CD4-positive, alpha-beta T cell treated with Interleukin-15 for 4 hours (primary cell): Measurements from ENCODE around the gene PLEKHG1.
A peak's percentile ranks its signal among the peaks of the same experiment; 100 is the strongest.

Source experiments
- DNase-seq: peaks from one replicate; pipeline ENCODE4 v3.0.0-alpha.2; 2020; ENCODE audit warnings: low spot score

PLEKHG1 gene

GRCh38 chr6:150599199-150600009, at the start of gene PLEKHG1:
Gene PLEKHG1 (plus strand): TSS chr6:150599885. CDS start chr6:150733682, 133,797 bp downstream.
- DNase-seq, result peak; percentile 43

DNA sequence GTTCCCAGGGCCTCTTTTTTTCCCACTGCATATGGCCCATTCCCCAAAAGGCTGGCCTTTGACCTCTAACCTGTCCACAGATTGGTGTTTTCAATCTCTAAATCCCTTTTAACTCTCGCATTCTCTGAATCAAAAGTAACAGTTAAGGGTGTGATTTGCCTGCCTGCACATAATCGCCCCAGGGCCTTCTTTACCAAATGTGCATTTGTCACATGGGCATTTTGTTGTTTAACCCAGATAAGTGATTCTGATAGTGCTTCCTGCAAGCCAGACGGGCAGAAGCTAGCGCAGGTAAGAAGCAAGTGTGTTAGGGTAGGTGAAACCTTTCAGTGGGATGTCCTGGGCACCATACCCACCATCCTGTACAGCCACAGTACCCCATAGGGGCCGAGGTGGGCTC, 49.4 kb upstream of the PLEKHG1 start:
- no peak for DNase-seq

- DNase-seq, result no peak
These were observed 42.6 kb upstream of the PLEKHG1 start for GRCh38 chr6:150557043-150557599.

GRCh38 chr6:150560004-150560883, 39.4 kb upstream of the PLEKHG1 start:
- no peak for DNase-seq

DNA sequence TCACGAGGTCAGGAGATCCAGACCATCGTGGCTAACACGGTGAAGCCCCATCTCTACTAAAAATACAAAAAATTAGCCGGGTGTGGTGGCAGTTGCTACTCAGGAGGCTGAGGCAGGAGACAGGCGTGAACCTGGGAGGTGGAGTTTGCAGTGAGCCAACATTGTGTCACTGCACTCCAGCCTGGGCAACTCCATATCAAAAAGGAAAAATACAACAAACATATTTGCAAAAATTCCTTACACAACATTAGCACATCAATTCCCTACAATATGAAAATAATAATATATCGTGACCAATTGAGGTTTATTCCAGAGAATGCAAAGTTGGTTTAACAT, 38.8 kb upstream of the PLEKHG1 start:
- no peak for DNase-seq

DNA sequence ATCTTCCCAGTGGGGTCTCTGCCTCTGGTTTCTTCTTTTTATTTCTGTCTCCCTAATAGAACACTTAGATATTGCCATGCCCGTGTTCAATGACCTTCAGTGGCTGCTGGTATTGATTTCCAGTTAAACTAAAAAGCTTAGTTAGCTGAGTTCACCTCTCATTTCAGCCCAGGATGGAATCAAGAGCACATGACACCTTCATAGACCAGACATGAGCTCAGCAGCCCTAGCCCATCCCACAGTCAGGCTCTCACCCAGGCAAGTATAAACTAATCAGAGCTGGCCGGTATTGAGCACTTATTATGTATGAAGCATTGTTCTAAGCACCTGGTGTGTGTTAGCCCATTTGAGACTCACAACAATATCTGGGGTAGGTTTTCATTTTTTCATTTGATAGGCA, 33.7 kb upstream of the PLEKHG1 start:
- no peak for DNase-seq

- DNase-seq, result no peak
These were observed 33.2 kb upstream of the PLEKHG1 start for GRCh38 chr6:150566486-150566885.

GRCh38 chr6:150567380-150567779, 32.3 kb upstream of the PLEKHG1 start:
- no peak for DNase-seq

GRCh38 chr6:150567823-150568383, 31.8 kb upstream of the PLEKHG1 start:
- no peak for DNase-seq

- no peak for DNase-seq
These were observed 31.1 kb upstream of the PLEKHG1 start for GRCh38 chr6:150568560-150568959.

- no peak for DNase-seq
These were observed 30.5 kb upstream of the PLEKHG1 start for GRCh38 chr6:150569161-150569560.

DNA sequence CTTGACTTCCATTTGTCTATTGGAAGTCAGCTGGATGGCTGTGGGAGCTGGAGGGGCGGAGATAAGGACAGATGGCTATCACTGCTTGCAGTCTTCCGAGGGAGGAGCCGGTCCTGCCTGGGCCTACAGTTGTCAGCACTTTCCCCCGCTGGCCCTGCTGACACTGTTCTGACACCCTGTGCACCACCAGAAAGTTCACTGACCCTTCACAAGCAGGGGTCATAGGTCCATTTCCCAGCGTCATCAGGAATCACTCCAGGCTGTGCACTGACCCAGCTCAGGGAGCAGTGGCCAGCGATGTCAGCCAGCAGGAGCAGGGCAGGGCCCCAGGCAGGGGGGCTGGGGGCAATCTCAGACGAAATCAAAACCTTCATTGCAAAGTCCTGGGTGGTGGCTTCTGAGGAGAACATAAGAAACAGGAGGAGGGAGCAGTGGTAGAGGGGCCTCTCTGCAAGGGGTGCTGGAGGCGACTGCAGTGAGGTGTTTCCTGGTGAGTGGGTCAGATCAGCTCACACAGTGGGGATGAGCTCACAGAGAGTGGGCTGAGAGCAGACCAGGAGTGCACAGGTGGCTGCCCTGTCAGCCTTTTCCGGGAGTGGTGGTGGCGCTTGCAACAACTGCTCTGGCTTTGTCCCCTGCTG, 26.5 kb upstream of the PLEKHG1 start:
- no peak for DNase-seq

- no peak for DNase-seq
These were observed 23.8 kb upstream of the PLEKHG1 start for GRCh38 chr6:150575836-150576235.

DNA sequence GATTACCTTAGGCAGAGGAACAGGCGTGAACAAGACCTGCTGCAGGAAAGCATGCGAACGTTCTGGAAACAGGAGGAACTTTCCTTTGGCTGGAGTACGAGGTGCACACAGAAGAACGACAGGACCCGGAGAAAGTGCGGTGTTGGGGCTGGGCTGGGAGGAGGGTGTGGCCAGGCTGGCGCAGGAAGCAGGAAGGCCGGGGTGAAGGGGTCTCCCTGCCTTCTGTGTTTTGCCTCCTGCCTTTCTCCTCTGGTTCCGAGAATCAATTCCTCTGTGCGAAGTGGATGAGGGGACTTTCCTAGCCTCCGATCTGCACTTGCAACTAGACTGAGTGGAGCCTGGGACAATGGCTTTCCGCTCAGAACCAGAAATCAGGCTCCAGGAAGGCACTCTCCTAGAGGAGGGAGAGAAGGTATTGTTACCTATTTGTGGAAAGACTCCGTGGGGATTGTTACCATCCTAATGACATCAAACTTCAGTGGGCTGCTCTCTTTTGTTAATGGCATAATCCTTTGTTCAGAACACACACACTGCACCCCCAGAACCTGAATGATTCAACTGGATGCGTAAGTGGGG, 22.9 kb upstream of the PLEKHG1 start:
- DNase-seq, result no peak

DNA sequence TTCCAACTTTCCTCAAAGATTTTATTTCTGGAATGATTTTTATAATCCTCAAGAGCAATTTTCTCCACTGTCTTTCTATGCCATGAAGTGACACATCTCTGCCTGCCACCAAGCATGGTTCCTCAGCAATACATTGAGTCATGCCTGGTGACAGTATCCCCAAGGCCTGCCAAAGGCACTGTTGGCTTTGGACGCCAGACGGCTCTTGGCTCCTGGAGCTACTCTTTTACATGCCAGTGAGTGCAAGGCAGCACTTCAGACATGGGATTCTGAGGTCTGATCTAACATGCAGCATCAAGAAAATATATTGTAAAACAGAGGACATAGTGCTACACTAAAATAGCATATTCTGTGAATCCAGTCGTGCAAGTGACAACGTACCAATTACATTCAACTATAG, 20.1 kb upstream of the PLEKHG1 start:
- no peak for DNase-seq

DNA sequence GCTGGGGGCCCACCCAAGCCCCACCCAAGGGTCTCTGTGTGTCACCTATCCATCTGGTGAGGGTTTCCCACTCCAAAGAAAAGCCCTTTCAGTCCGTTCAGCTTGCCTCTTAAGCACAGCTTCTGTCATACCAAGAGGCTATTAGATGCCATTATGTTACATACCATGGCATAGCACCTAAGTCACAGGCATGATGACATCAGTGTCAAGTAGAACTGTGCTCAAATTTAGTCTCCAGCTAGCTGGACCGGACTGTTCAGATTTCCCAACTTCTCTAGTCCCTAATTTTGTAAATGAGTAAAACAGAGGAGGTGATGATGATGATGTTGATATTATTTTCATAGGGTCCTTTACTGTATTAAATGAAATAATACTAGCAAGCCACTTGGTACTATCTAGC, 19.2 kb upstream of the PLEKHG1 start:
- DNase-seq, result no peak

DNA sequence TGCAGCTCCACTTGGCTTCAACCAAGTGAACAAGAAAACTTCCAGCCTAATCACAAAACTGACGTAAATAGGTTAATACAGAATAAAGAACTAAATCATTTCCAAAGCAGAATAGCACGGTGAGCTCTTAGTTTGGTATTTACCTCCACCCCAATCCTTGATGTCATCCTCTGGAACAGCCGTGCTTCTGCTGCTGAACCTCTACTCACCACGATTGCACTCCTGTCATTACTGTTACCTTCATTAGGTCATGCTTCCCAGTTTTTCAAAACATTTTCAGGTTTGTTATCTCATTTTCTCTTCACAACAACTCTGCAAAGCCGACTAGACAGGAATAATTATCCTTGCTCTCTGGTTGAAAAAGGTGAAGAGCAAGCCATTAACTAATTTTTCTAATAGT, 15.6 kb upstream of the PLEKHG1 start:
- DNase-seq, result no peak

DNA sequence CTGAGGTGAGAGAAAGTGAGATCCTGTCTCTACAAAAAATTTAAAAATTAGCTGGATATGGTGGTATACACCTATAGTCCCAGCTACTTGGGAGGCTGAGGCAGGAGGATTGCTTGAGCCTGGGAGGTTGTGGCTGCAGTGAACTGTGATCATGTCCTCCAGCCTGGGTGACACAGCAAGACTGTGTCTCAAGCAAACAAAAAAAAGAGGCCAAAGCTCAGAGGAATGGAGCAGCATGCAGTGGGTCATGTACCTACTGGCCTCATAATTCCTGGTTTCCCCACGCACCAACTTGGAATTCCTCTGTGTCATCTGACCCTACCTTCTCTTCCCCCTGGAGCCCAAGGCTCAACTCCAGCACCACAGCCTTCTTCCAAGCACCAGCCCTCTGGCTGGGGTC, 15.1 kb upstream of the PLEKHG1 start:
- no peak for DNase-seq

DNA sequence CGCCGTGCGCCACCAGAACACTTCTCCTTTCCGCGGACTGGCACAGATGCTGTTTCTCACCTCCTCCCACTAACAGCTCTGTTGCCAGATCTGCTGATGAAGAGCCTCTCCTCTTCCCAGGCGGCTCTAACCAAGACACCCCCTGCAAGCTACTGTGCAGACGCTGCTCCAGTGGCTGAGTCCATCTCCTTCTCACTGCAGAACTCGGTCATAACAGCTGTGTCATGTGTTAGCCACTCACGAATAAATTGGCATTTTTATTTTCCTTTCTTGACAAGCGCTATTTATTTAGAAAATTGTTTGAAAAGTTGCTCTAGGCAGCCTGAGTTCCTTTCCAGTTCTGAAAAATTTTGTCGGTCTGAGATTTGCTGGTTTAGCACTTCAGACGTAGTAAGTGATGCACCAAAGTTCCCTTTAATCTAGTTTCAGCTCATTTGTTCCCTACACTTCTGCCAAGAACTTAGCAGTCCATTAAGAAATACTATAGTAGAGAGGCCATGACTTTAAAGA, 12.8 kb upstream of the PLEKHG1 start:
- no peak for DNase-seq

DNA sequence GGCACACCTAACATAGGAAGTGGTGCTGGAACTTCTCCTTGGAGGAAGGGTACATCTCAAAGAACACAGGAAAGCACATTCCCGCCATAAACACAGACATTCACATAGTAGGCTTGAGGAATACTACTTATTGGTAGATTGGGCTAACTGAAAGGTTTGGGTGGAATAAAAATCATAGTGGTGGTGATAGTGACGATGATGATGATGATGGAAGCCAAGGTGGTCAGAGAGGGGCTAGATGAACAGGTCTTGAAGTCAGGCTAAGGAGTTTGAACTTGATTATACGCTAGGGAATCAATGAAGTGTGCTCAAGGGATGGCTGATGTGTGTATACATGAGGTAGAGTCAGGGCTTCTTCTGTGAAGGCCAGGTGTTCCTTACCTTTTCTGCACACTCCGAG, 12.0 kb upstream of the PLEKHG1 start:
- DNase-seq, result no peak

DNA sequence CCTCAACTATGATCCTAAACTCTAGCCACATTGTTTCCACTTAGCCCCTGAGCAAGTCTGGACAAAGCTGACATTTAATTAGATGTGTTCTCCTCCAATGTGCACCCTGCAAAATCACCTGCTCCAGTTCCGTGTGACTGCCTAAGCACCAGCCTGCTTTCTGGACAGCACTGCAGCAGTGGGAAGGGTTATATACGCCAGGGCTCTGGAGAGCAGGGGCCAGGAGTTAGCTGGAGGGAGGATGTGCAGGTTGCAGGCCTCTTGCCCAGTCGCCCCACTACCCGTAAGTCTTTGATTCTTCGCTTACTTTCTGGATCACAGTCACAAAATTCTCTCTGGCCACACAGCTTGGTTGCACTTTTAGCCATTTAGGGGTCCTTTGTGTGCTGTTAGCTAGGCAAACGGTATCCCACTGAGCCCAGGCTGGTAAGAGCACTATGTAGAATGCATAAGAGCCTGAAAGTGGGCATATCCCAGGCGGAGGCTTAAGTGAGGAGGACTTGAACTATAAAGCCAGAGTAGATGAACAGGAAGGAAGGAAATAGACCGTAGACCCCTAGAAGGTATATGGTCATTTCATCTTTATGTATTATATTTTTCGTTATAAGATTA, 10.7 kb upstream of the PLEKHG1 start:
- no peak for DNase-seq
